NCI-H1417 treated with DMSO at 0.1 percent for 48 hours (cell line): ENCODE measurements around the gene ARSB.
"Not testable (repeated sequence)": the region's sequence is repeated elsewhere in the genome, so short reads cannot be mapped to it uniquely, and the experiment has no call there.

ENCODE experiments used
- DNase-seq: peaks from one replicate; lab custom pipeline; 2025; lab: John Stamatoyannopoulos, UW

ARSB gene

DNA sequence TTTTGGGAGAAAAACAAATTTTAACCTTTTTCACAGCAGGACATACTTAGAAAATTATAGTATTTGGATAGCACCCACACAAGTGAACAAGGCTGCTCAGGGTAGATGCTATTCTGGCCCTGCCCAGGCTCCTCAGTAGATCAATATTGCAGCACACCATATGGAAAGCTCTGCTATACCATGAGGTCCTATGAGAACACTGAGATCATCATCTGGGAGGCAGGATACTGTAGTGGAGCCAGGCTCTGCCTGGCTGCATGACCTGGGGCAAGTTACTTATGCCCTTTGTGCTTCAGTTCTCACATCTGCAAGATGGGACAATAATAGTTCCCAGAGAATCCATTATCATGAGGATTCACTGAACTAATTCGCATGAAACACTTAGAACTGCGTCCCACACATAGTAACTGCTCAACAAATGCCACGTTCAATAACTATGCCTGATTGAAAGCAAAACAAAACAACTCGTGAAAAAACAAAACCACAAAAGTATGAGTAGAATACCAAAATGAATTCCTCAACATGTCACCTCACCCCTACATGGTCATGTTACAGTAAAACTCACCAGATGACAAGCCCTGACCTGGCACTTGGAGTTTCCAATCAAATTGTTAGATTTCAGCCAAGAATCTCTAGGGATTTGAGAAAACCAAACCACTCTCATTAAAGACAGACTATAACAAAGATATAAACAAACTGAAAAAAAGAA, 31.9 kb downstream of the ARSB start:
- DNase-seq = no peak

DNA sequence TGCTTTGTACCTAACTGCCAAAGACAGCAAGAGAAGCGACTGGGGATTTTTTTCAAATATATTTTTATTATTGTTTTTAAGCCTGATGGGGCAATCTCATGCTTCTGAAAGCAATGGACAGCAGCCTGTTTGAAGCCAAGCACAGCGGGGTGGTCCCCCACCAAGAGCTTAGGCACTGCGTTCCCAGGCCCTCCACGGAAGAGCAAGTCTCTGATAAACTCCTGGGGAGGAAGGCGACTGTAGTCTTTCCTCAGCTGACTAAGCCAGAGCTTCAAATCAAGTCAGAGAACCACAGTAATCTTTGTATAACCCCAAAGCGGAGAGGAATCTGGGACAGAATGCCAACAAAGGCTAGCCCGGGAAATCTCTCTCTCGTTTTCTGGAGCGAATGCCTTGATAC, 54.4 kb downstream of the ARSB start:
- no peak for DNase-seq

DNA sequence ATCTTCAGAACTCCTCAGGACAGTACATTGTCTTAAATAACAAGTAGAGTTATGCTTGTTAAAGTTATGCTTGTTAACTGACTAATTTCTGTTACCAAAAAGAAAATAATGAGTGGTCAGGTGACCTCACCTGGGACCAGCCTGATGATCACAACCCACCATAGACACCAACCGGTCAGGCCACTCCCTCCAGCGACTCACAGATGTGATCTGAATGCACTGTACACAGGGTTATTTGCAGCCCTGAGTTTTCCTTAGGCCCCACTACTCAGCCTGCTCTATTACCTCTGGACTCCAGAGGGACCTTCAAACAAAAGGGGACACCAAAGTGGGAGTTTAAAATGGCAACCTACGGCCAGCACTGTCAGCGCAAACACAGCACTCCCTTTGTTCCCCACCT, 55.3 kb downstream of the ARSB start:
- no peak for DNase-seq

DNA sequence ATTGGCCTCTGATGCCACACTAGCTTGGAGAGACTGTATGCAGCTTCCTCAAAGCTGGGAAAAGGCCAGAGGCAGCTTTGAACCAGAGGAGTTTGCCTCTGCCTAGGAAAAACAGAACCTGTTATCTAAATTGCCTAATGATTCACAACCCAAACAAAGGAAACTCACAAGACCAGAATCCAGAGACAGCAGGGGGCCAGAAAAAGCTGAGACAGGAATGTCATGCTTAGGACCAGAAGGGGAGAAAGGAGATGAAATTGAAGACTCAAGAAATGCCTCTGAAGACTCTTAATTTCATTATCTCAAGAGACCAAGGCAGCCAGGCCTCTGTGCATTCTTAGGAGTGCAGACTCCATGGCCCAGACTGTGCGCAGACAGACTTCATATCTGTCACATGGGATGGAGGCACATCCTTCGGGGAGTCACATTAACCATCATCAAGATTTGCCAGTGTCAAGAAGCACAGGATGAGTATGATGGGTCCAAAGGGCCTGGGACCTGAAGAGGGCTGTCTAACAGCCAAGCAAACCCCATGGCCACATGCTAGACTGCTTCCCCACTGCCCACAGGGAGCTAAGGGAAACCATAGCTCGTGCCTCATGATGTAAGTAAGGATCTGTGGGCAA, 57.3 kb downstream of the ARSB start:
- no peak for DNase-seq

- DNase-seq = no peak
Measured at GRCh38 chr5:78926252-78926651, 58.9 kb downstream of the ARSB start.

- no peak for DNase-seq
Measured at GRCh38 chr5:78925129-78925876, 59.8 kb downstream of the ARSB start.

DNA sequence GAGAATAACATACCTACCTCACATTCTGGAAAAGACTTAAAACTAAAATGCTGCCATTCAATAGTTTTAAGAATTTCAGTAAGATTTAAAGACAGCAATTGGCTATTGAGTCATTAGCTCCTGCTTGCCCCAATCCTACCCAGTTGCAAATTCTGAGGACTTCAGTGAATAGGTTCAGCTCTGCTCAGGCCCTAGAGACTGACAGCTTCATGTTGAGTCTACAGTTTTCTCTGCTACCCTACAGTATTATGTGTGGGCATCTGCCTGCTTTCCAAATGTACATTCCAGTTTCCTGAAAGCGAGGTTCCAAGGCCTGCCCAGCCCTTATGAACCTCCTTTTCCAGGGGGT, 61.5 kb downstream of the ARSB start:
- no peak for DNase-seq

GRCh38 chr5:78922879-78923621, 62.1 kb downstream of the ARSB start:
- no peak for DNase-seq

GRCh38 chr5:78920604-78921003, 64.5 kb downstream of the ARSB start:
- no peak for DNase-seq

GRCh38 chr5:78919796-78920195, 65.3 kb downstream of the ARSB start:
- no peak for DNase-seq

- DNase-seq = no peak
Measured at GRCh38 chr5:78916044-78916443, 69.1 kb downstream of the ARSB start.

GRCh38 chr5:78915170-78915569, 69.9 kb downstream of the ARSB start:
- DNase-seq = no peak

GRCh38 chr5:78912811-78913210, 72.3 kb downstream of the ARSB start:
- no peak for DNase-seq

GRCh38 chr5:78912085-78912771, 72.9 kb downstream of the ARSB start:
- no peak for DNase-seq

DNA sequence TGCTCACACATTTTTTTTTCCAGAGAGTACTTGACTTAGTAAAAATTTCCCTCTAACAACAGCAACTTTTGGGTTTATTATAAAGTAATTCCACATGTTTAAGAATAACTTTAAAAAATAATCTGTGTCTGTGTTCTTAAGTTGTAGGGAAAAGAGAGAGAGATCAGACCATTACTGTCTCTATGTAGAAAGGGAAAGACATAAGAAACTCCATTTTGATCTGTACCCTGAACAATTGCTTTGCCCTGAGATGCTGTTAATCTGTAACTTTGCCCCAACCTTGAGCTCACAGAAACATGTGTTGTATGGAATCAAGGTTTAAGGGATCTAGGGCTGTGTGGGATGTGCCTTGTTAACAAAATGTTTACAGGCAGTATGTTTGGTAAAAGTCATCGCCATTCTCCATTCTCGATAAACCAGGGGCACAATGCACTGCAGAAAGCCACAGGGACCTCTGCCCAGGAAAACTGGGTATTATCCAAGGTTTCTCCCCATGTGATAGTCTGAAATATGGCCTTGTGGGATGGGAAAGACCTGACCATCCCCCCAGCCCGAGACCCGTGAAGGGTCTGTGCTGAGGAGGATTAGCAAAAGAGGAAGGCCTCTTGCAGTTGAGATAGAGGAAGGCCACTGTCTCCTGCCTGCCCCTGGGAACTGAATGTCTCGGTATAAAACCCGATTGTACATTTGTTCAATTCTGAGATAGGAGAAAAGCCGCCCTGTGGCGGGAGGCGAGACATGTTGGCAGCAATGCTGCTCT, 75.7 kb downstream of the ARSB start:
- DNase-seq = not testable (repeated sequence)

DNA sequence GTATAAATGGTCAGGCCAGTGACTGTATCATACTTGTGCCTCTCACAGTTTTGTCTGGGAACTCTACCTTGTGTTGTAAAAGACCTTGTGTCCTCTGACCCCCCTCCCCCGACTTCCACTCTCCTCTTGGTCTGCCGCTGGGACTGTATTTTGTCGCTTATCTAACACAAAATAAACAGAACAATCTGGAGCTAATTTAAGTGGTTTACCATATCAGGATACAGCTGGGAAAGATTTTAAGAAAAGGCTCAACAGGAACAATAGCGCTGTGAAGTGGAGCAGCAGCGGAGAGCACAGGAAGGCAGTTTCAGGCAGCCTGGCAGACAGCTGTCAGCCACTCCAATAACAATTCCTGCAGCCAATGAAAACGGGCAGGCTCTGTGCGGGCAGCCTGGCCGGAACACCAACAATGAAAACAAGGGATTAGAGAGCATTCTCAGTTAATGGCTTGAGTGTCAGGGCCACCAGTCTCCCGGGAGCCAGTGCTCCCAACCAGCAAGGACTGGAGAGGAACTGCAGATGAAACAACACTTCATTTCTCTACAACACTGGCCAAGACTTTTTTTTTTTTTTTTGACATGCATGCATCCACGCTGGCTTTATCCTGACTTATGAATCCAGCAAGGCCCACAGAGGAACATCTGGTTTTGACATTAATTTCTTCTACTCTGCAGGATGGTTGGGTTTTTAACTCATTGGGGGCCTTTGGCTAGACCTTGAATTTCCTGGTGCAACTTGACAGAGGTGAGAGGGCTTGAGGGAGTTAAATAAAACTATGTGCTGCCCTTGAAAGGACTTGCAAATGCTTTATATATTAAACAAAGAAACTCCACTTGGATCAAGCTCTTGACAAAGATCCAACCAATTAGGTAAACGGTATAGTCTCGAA, 76.7 kb downstream of the ARSB start:
- no peak for DNase-seq

GRCh38 chr5:78907255-78907891, 77.7 kb downstream of the ARSB start:
- DNase-seq = no peak

DNA sequence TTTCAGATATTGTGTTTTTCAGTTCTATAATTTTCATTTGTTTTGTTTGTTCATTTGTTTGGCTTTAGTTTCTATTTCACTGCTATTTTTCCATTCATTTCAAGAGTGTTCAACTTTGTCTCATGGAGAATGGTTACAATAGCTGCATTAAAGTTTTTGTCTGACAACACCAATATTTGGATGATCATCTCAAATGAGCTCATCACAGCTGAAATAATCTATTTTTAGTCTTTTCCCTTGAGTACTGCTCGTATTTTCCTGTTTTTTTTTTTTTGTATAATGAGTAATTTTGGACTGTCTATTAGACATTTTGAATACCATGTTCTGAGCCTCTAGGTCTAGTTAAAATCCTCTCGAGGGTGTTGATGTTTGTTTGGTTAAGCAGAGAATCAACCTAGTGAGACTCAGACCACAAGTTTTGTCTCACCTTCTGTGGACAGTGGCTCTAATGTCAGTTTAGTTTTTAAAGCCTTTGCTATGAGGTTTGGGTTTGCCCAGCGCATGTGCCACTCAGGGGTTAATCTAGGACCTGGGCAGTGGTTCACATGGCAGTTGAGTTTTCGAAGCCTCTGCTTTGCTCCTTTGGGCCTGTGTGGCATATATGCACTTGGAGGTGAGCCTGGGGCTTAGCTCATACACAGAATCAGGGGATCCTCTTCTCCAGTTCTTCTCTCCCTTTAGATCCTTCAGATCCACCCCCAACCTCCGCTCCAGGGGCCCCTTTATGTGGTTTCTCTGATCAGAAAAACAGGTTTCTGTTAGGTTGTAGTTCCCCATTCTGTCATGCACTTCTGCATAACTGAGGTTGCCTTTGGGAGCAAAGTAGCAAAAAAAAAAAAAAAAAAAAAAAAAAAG, 79.8 kb downstream of the ARSB start:
- no peak for DNase-seq

- DNase-seq = no peak
Measured at GRCh38 chr5:78903861-78904260, 81.2 kb downstream of the ARSB start.
